Thoracic aorta (tissue), 2 donors: ENCODE results near the gene CERT1. TPM values are rescaled to one million over a fixed set of nuclear protein-coding genes. Genes with fewer than 3 reads are reported as not detected.

Experiments
- ATAC-seq: fragments of 150-250 bp; one replicate; pipeline ENCODE4 v1.8.0; 2017; ENCODE audit warnings: low read depth; ENCODE audit not compliant: insufficient number of reproducible peaks, low FRiP score
- DNase-seq: peaks from one replicate; pipeline ENCODE4 v3.0.0-alpha.2; 2020; ENCODE audit warnings: low spot score
- H3K27ac ChIP-seq, 2 donors: fragments of 200-600 bp; sonication (generic); 1 replicate in 1 of 2; 2 replicates in 1 of 2; pipeline ENCODE4 v1.5.1; 2016; ENCODE audit warnings: mild to moderate bottlenecking in 2 of 2, moderate library complexity in 2 of 2
- H3K27me3 ChIP-seq: fragments of 200-600 bp; sonication (generic); replicated peaks from 2 replicates; pipeline ENCODE4 v1.6.0; 2016; ENCODE audit warnings: mild to moderate bottlenecking; ENCODE audit not compliant: insufficient read depth
- H3K36me3 ChIP-seq: fragments of 200-600 bp; sonication (generic); one replicate; pipeline ENCODE4 v1.5.1; 2016
- H3K4me1 ChIP-seq, 2 donors: fragments of 200-600 bp; sonication (generic); 1 replicate in 1 of 2; 2 replicates in 1 of 2; pipeline versions ENCODE4 v1.5.1 to v1.6.0; 2016; ENCODE audit warnings: low read depth in 2 of 2, mild to moderate bottlenecking in 1 of 2; ENCODE audit not compliant: control insufficient read depth in 1 of 2
- H3K4me3 ChIP-seq: fragments of 200-600 bp; sonication (generic); 2 replicates; pipeline ENCODE4 v1.5.1; 2016; ENCODE audit warnings: mild to moderate bottlenecking
- H3K9me3 ChIP-seq: fragments of 200-600 bp; sonication (generic); 2 replicates; pipeline ENCODE4 v1.5.1; 2016
- total RNA-seq, 2 donors: library from RNA; depleted of rRNA; stranded (reverse); fragments of >200 nt; gene quantifications; one replicate each; pipeline versions ENCODE4 v1.1.0 to v1.2.3, GENCODE V29; 2016
- TF ChIP-seq, protein P1 (sequence below): fragments of 200-600 bp; sonication (generic); IDR thresholded peaks from one replicate; pipeline ENCODE4 v1.5.1; 2019; ENCODE audit warnings: antibody characterized with exemption

Gene CERT1
- total RNA-seq, 2 donors from 2014 or later, result 21.1 to 43.7 TPM

DNA sequence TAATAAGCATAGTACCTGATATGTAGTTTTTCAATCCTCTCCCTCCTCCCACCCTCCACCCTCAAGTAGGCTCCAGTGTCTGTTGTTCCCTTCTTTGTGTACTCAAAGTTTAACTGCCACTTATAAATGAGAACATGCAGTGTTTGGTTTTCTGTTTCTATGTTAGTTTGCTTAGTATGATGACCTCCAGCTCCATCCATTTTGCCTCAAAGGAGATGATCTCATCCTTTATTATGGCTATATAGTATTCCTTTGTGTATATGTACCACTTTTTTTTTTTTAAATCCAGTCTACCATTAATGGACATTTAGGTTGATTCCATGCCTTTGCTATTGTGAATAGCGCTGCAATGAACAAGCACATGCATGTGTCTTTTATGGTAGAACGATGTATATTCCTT is 20.8 kb upstream of the CERT1 start:
- DNase-seq, result no peak
- Histone ChIP-seq H3K4me3 (no peak overlapping the region), H3K27ac (no peak overlapping the region), H3K9me3 (peaks cover 3% of the 10 kb centered on the region), H3K36me3 (no peaks in the 10 kb centered on the region), H3K27me3 (no peaks in the 10 kb centered on the region), H3K4me1 (peaks cover 0 to 10% of the 10 kb centered on the region in 2 donors)
- ATAC-seq, result no peak
- TF ChIP-seq, protein P1, sequence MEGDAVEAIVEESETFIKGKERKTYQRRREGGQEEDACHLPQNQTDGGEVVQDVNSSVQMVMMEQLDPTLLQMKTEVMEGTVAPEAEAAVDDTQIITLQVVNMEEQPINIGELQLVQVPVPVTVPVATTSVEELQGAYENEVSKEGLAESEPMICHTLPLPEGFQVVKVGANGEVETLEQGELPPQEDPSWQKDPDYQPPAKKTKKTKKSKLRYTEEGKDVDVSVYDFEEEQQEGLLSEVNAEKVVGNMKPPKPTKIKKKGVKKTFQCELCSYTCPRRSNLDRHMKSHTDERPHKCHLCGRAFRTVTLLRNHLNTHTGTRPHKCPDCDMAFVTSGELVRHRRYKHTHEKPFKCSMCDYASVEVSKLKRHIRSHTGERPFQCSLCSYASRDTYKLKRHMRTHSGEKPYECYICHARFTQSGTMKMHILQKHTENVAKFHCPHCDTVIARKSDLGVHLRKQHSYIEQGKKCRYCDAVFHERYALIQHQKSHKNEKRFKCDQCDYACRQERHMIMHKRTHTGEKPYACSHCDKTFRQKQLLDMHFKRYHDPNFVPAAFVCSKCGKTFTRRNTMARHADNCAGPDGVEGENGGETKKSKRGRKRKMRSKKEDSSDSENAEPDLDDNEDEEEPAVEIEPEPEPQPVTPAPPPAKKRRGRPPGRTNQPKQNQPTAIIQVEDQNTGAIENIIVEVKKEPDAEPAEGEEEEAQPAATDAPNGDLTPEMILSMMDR, result no peak

DNA sequence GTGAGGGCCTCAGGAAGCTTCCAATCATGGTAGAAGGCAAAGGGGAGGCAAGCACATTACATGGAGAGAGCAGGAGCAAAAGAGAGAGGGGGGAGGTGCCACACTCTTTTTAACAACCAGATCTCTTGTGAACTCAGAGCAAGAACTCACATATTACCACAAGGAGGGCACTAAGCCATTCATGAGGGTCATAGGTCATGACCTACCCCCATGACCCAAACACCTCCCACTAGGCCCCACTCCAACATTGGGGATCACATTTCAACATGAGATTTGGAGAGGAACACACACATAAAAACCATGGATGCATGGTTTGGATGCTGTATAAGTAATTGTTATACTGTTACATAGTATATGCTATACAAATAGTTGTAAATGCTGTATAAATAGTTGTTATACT is 17.8 kb upstream of the CERT1 start:
- Histone ChIP-seq H3K27ac (no peak overlapping the region), H3K4me3 (no peak overlapping the region), H3K27me3 (no peaks in the 10 kb centered on the region), H3K36me3 (no peaks in the 10 kb centered on the region), H3K4me1 (peaks cover 0 to 7% of the 10 kb centered on the region in 2 donors), H3K9me3 (no peaks in the 10 kb centered on the region)
- TF ChIP-seq, protein P1, result no peak
- DNase-seq, result no peak
- ATAC-seq, result no peak

DNA sequence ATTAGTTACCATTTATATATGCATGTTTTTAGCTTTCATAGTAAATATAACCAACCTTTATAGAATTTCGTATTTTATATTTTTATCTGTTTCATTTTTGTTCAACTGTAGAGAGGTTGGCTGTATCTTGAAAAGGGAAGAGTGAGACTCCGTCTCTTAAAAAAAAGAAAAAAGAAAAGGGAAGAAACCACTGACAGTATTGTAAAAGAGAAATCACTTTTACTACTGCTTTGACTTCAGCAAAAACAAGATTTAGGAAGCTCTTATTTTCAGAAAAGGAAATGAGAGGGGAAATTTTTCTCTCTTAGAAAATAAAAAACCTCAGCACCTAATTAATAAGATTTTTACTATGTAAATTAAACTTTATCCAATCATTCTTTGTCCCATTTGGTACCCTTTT is 14.6 kb upstream of the CERT1 start:
- Histone ChIP-seq H3K9me3 (peaks cover 6% of the 10 kb centered on the region), H3K27ac (no peak overlapping the region), H3K27me3 (no peaks in the 10 kb centered on the region), H3K4me3 (no peak overlapping the region), H3K4me1 (peaks cover 17 to 19% of the 10 kb centered on the region in 2 donors), H3K36me3 (no peaks in the 10 kb centered on the region)
- TF ChIP-seq, protein P1, result no peak
- ATAC-seq (no peak), DNase-seq (no peak)

DNA sequence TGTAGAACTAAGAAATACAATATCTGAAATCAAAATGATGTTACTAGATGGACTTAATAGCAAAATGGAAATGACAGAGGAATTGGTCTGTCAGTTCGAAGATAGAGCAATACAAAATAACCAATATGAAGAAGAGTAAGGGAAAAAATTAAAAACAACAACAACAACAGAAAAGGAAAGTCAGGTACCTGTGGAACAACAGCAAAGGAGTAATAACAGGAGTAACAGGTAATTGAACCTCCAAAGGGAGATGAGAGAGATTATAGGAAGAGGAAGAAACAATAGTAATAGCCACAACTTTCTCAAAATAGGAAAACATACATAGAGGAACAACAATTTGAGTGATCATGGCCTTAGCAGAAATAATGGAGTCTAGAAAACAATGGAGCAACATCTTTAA is 13.9 kb upstream of the CERT1 start:
- TF ChIP-seq, protein P1, result no peak
- Histone ChIP-seq H3K36me3 (peaks cover 4% of the 10 kb centered on the region), H3K4me1 (peaks cover 17 to 19% of the 10 kb centered on the region in 2 donors), H3K9me3 (peaks cover 13% of the 10 kb centered on the region), H3K4me3 (no peak overlapping the region), H3K27me3 (no peaks in the 10 kb centered on the region), H3K27ac (no peak overlapping the region)
- ATAC-seq (no peak), DNase-seq (no peak)

DNA sequence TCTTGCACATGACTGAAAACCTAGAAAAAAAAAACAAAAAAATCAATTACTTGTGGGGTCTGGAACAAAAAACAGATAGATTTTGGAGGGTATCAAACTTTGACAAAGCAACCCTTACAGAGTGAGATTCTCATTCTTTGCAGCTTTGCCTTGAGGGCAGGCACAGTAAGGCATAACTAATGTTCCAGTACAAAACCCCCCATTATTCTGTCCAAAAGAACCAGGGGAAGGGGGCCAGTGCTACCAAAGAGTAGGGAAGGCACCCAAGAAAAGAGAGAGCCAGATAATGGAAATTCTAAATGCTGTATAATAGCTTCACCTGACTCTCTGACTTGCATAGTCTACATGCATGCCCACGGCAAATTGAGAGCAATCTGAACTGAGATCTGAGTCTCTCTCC is 13.2 kb upstream of the CERT1 start:
- H3K4me3 ChIP-seq, result no peak overlapping the region
- no peak for ATAC-seq
- no peak overlapping the region for H3K27ac ChIP-seq
- TF ChIP-seq, protein P1, result no peak
- H3K4me1 ChIP-seq, result peaks cover 17 to 19% of the 10 kb centered on the region in 2 donors
- DNase-seq, result no peak
- peaks cover 6% of the 10 kb centered on the region for H3K36me3 ChIP-seq
- no peaks in the 10 kb centered on the region for H3K27me3 ChIP-seq
- peaks cover 17% of the 10 kb centered on the region for H3K9me3 ChIP-seq
